Loucy (cell line): ENCODE data around the gene C5orf15.

Experiments
- H2AFZ ChIP-seq: fragments of 200-600 bp; sonication (generic); 2 replicates; pipeline ENCODE4 v1.6.0; 2016; ENCODE audit warnings: antibody characterized with exemption, mild to moderate bottlenecking, low read length, moderate library complexity
- H3F3A ChIP-seq: fragments of 200-600 bp; 2 replicates; pipeline ENCODE4 v1.6.0; 2016; ENCODE audit warnings: antibody characterized with exemption, low read depth, mild to moderate bottlenecking
- H3K27me3 ChIP-seq: fragments of 200-600 bp; sonication (generic); 2 replicates; pipeline ENCODE4 v1.6.1; 2014; ENCODE audit warnings: low read length, mild to moderate bottlenecking; ENCODE audit not compliant: insufficient read depth, poor library complexity, severe bottlenecking
- H3K36me3 ChIP-seq: fragments of 200-600 bp; sonication (generic); 2 replicates; pipeline ENCODE4 v1.6.1; 2016; ENCODE audit warnings: low read length; ENCODE audit not compliant: insufficient read depth
- H3K4me1 ChIP-seq: fragments of 200-600 bp; sonication (generic); 2 replicates; pipeline ENCODE4 v1.5.1; 2014; ENCODE audit warnings: low read length, mild to moderate bottlenecking; ENCODE audit not compliant: insufficient read depth, poor library complexity, severe bottlenecking
- H3K4me2 ChIP-seq: fragments of 200-600 bp; sonication (generic); 2 replicates; pipeline ENCODE4 v1.6.0; 2014; ENCODE audit warnings: antibody characterized with exemption, low read length, low read depth, mild to moderate bottlenecking; ENCODE audit not compliant: poor library complexity, severe bottlenecking
- H3K4me3 ChIP-seq: fragments of 200-600 bp; sonication (generic); 2 replicates; pipeline ENCODE4 v1.5.1; 2014; ENCODE audit warnings: low read length, mild to moderate bottlenecking, mixed read lengths; ENCODE audit not compliant: poor library complexity, severe bottlenecking
- H3K79me2 ChIP-seq: fragments of 200-600 bp; sonication (generic); 2 replicates; pipeline ENCODE4 v1.6.1; 2014; ENCODE audit warnings: low read length; ENCODE audit not compliant: insufficient read depth
- H3K9ac ChIP-seq: fragments of 200-600 bp; sonication (generic); 2 replicates; pipeline ENCODE4 v1.6.0; 2014; ENCODE audit warnings: mild to moderate bottlenecking, low read depth, low read length, moderate library complexity; ENCODE audit not compliant: poor library complexity, severe bottlenecking
- H3K9me2 ChIP-seq: fragments of 200-600 bp; sonication (generic); replicated peaks from 2 replicates; pipeline ENCODE4 v1.6.1; 2016; ENCODE audit warnings: low read depth, low read length, mixed read lengths
- H3K9me3 ChIP-seq: fragments of 200-600 bp; sonication (generic); 2 replicates; pipeline ENCODE4 v1.6.1; 2014; ENCODE audit warnings: mild to moderate bottlenecking, antibody characterized with exemption, low read length, low read depth; ENCODE audit not compliant: insufficient read depth
- H4K20me1 ChIP-seq: fragments of 200-600 bp; sonication (generic); 2 replicates; pipeline ENCODE4 v1.6.0; 2014; ENCODE audit warnings: antibody characterized with exemption, low read length, mild to moderate bottlenecking; ENCODE audit not compliant: insufficient read depth, poor library complexity, severe bottlenecking
- EZH2phosphoT487 ChIP-seq: fragments of 200-600 bp; IDR thresholded peaks from 2 replicates; pipeline ENCODE4 v1.6.1; 2018; ENCODE audit warnings: antibody characterized with exemption, mild to moderate bottlenecking, moderate library complexity, borderline replicate concordance
- TF ChIP-seq, protein P1 (sequence below): fragments of 200-600 bp; sonication (generic); conservative IDR thresholded peaks from 2 replicates; pipeline ENCODE4 v1.5.1; 2014; ENCODE audit warnings: mild to moderate bottlenecking, antibody characterized with exemption, low read length

The C5orf15 gene

DNA sequence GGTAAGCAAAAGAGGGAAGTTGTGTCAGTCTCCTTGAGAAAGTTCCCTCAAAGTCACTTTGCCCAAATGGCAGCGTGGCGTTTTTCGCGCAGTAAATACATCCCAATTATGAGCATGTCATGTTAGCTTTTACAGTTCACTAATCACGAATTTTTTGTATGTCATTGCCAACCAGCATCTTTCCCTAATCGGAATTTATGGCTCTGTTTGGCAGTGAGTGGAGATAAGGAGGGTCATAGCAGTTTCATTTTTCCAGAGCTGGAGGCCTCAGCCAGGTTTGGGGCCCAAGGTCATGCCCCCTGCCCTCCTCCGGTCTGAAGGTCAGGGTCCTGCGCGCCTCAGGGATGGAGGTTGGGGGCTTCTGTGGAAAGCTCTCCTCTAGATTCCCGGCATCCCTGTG, 50.1 kb downstream of the C5orf15 start:
- no peak overlapping the region for H3K9ac ChIP-seq
- H3K4me1 ChIP-seq = no peaks in the 10 kb centered on the region
- no peaks in the 10 kb centered on the region for H3K9me3 ChIP-seq
- no peaks in the 10 kb centered on the region for H4K20me1 ChIP-seq
- H3K4me3 ChIP-seq = no peak overlapping the region
- H3K4me2 ChIP-seq = no peak overlapping the region
- no peaks in the 10 kb centered on the region for H3K79me2 ChIP-seq
- H3K36me3 ChIP-seq = no peaks in the 10 kb centered on the region
- H3F3A ChIP-seq = no peaks in the 10 kb centered on the region
- no peak overlapping the region for H2AFZ ChIP-seq
- no peak for TF ChIP-seq EZH2phosphoT487
- TF ChIP-seq, protein P1, sequence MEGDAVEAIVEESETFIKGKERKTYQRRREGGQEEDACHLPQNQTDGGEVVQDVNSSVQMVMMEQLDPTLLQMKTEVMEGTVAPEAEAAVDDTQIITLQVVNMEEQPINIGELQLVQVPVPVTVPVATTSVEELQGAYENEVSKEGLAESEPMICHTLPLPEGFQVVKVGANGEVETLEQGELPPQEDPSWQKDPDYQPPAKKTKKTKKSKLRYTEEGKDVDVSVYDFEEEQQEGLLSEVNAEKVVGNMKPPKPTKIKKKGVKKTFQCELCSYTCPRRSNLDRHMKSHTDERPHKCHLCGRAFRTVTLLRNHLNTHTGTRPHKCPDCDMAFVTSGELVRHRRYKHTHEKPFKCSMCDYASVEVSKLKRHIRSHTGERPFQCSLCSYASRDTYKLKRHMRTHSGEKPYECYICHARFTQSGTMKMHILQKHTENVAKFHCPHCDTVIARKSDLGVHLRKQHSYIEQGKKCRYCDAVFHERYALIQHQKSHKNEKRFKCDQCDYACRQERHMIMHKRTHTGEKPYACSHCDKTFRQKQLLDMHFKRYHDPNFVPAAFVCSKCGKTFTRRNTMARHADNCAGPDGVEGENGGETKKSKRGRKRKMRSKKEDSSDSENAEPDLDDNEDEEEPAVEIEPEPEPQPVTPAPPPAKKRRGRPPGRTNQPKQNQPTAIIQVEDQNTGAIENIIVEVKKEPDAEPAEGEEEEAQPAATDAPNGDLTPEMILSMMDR = no peak
- no peaks in the 10 kb centered on the region for H3K27me3 ChIP-seq
- H3K9me2 ChIP-seq = no peaks in the 10 kb centered on the region

DNA sequence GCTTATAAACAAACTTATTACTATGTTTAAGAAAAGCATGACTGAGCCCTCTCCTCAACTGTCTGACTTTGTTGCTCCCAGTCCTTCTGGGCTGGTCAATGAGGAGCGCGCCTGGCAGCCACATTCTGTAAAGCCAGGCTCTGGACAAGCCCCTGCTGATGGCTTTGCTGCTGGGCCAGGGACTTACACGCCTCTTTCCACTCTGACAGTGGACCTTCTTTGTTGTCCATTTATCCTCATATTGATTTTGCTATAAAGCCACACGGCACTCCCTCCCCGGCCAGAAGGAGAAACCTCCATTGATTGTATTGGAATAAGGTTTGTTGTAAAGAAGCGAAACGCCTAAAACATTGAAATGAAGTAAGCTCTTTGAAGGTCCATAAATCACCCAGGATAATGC, 50.6 kb downstream of the C5orf15 start:
- Histone ChIP-seq H3K4me2 (no peak overlapping the region), H3K4me1 (no peaks in the 10 kb centered on the region), H3K4me3 (no peak overlapping the region), H3K36me3 (no peaks in the 10 kb centered on the region), H3F3A (no peaks in the 10 kb centered on the region), H3K9ac (no peak overlapping the region), H3K9me2 (no peaks in the 10 kb centered on the region), H3K27me3 (no peaks in the 10 kb centered on the region), H2AFZ (no peak overlapping the region), H4K20me1 (no peaks in the 10 kb centered on the region), H3K9me3 (no peaks in the 10 kb centered on the region), H3K79me2 (no peaks in the 10 kb centered on the region)
- TF ChIP-seq, protein P1 = no peak
- no peak for TF ChIP-seq EZH2phosphoT487

DNA sequence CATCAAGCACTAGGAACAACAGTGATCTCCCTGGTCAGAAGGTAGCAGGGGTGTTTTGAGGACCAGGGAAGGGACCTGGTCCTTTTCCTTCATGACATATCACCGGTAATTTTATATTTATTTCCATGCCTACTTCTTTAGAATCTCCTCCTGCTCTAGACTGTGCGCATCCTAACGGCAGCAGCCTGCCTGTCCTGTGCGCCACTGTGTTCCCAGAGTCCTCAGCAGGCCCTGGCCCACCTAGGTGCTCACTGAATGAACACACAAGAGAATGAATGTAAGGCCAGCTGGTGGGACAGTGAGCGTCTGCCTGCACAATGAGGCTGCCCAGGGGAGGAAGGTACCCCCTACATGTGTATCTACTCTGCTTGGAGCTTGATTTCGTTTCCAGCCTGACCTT, 51.5 kb downstream of the C5orf15 start:
- no peak overlapping the region for H2AFZ ChIP-seq
- H3K9me2 ChIP-seq = no peaks in the 10 kb centered on the region
- no peaks in the 10 kb centered on the region for H3K9me3 ChIP-seq
- H3F3A ChIP-seq = no peaks in the 10 kb centered on the region
- TF ChIP-seq, protein P1 = no peak
- TF ChIP-seq EZH2phosphoT487 = no peak
- no peaks in the 10 kb centered on the region for H3K27me3 ChIP-seq
- H3K79me2 ChIP-seq = no peaks in the 10 kb centered on the region
- H3K9ac ChIP-seq = no peak overlapping the region
- H4K20me1 ChIP-seq = no peaks in the 10 kb centered on the region
- H3K4me1 ChIP-seq = no peaks in the 10 kb centered on the region
- no peak overlapping the region for H3K4me3 ChIP-seq
- no peak overlapping the region for H3K4me2 ChIP-seq
- H3K36me3 ChIP-seq = no peaks in the 10 kb centered on the region
